GM12801 (cell line): Measurements from ENCODE around the gene WWOX.

Experiments used
- TF ChIP-seq, protein P1 (sequence below): IDR thresholded peaks from one replicate; pipeline ENCODE4 v1.5.1; 2011; ENCODE audit warnings: control low read depth; ENCODE audit not compliant: insufficient read length; ENCODE audit errors: extremely low read depth

Gene WWOX

DNA sequence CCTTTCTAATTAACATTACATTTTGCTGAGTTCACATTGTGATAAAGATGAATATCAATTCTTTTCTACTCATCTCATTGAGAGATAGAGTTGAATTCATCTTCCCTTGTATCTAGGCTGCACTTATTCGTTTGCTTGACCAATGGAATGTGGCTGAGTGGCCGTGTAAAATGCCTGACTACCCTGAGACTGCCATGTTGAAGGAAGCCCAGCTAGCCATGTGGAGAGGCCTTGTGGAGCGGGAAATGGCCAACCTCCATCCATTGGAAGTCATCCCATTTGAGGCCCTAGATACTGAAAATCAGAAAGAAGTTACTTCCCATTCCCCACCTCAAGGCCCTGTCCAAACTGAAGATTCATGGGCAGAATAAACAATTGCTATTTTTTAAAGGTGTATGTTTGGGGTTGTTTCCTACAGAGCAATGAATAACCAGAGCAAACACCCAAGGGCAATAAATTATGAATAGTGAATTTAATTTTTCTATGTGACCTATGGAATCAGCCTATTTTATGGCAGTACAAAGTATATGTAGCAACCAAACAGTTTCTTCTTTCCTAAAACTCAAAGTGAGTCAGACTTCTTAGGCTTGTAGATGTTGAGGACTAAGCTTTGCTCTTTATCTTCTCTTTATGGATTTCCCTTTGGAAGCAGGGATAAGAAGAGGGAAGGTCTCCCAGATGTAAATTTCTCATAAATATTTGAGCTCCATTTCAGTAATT is 956.0 kb downstream of the WWOX start:
- TF ChIP-seq, protein P1, sequence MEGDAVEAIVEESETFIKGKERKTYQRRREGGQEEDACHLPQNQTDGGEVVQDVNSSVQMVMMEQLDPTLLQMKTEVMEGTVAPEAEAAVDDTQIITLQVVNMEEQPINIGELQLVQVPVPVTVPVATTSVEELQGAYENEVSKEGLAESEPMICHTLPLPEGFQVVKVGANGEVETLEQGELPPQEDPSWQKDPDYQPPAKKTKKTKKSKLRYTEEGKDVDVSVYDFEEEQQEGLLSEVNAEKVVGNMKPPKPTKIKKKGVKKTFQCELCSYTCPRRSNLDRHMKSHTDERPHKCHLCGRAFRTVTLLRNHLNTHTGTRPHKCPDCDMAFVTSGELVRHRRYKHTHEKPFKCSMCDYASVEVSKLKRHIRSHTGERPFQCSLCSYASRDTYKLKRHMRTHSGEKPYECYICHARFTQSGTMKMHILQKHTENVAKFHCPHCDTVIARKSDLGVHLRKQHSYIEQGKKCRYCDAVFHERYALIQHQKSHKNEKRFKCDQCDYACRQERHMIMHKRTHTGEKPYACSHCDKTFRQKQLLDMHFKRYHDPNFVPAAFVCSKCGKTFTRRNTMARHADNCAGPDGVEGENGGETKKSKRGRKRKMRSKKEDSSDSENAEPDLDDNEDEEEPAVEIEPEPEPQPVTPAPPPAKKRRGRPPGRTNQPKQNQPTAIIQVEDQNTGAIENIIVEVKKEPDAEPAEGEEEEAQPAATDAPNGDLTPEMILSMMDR, result no peak

DNA sequence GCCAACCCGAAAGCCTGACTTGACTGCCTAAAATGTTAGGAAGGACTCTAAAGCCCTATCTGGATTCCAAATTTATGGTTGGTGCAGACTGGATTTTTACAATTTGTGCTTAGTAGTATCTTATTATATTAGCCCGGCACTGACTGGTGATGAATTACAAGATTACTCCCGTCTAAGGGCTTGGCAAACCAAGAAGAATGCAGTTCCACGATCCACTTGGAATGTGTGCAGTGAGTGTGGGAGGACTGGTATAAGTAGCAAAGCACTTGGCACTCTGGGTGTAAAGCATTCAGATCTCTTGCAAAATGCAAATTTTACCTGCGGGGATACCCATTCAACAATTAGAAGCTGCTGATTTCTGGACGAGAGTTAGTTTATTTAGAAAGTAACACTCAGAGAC is 961.7 kb downstream of the WWOX start:
- TF ChIP-seq, protein P1, result no peak

DNA sequence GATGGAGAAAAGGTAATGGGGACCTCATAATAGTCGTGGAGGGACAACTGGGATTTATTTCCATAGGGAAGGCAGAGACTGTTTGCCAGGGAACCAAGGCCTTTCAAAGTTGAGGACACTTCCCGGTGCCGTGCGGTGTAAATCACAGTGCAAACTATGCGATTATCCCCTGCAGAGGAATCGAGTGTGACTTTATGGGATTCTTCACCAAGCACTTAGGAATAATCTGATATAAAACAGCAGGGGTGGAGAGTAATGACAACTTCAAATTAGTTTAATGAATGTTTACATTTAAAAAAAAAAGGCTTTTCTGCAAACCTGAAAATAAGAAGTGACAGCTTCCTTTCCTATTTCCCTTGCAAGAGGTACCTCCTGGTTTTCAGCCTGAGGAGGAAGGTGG is 962.9 kb downstream of the WWOX start:
- TF ChIP-seq, protein P1, result no peak

DNA sequence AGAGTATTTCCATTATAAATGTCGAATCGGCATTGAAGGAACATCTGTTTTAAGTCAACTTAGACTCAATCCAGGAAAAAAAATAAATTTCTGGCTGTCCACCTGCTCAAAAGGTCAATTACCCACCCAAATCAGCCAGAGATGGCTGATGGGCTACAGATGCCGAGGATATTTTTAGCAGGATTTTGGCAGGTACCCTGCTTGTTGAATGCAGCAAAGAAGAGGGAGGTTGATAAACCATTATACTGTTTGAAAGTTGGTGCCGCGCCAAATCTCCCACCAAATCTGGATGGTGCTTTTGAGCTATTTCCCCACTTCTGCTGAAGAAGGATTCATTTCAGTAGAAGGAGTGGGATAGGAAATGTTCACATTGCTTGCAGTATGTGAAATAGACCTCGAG is 963.4 kb downstream of the WWOX start:
- TF ChIP-seq, protein P1, result no peak

DNA sequence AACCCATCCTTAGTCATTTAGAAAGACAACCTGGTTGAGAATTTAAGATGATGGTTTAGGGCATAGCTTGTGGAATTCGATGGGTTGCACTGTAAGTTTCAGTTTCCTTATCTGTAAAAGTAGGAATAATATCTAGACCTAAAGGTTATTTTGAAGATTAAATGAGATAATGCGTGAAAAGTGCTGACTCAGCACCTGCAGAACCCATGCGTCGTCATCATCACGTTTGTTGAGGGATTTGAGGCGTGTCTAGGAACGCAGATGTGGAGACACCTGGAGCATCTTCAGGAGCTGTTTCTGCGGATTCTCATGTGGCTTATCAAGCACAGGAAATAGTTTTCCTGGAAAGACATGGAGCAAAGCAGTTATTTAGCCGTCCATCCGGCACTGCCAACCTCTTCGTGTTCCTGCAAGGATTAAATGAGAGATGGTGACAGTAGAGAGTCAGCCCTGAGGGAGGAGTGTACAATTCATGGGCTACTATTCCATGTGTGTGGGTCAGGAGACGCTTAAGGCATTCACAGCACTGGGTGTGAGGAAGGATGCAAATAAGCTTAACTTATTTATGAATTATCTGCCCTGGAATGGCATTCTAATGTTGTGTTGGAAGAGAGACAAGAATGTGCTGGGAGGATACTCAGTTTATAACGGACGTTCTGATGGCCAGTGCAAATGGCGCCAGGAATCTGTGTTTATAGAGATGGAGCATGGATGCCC is 965.0 kb downstream of the WWOX start:
- TF ChIP-seq, protein P1, result no peak

DNA sequence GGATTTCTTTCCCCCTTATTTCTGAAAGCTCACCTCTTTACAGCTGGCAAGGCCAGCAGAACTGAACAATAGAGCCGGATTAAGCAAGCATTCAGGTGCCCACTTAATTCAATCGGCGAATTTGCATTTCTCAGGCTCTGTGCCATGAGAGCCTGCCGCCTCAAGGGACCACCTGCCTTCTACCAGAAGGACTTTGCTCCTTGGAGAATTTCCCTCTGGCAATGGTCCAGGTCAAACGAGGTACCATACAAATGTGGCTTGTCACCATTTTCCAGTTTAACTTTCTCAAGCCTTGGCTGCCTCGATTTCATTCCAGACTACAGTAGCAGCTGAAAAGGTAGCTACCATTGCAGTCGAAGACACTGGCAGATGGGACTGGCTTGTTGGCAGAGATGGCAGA is 967.1 kb downstream of the WWOX start:
- TF ChIP-seq, protein P1, result no peak

DNA sequence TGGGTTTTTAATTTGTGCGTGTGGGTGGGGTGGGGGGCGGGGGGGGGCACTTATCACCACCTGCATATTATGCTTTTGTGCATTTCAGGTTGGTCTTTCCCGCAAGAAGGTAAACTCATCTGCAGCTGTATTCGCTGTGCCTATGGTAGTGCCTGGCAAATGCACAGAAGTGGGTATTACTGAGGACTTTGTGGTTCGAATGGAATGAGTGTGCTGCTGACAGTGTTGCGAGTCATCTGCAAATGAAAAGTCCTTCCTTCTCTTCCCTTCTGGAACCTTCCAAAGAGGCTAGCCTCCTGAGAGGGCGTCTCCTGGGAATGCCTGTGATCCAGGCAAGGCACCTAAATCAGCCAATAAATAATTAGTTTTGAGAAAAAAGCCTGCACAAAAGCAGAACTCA is 968.1 kb downstream of the WWOX start:
- TF ChIP-seq, protein P1, result no peak
